Parathyroid adenoma (tissue), 2 donors: ENCODE measurements around the gene FGA.

Experiments
- H2AFZ ChIP-seq: fragments of 300-600 bp; sonication (generic); one replicate; pipeline ENCODE4 v1.7.0; 2017; ENCODE audit warnings: antibody characterized with exemption, mild to moderate bottlenecking
- H3K27ac ChIP-seq: fragments of 300-600 bp; sonication (generic); one replicate; pipeline ENCODE4 v1.7.0; 2017
- H3K27me3 ChIP-seq: fragments of 300-600 bp; sonication (generic); one replicate; pipeline ENCODE4 v1.7.0; 2017; ENCODE audit warnings: low read length; ENCODE audit not compliant: control insufficient read depth, insufficient read depth
- H3K36me3 ChIP-seq: fragments of 300-600 bp; sonication (generic); one replicate; pipeline ENCODE4 v1.7.0; 2017; ENCODE audit warnings: low read length; ENCODE audit not compliant: control insufficient read depth, insufficient read depth
- H3K4me1 ChIP-seq: fragments of 300-600 bp; sonication (generic); one replicate; pipeline ENCODE4 v1.7.0; 2017; ENCODE audit warnings: control low read depth
- H3K4me2 ChIP-seq: fragments of 300-600 bp; sonication (generic); one replicate; pipeline ENCODE4 v1.7.0; 2017; ENCODE audit warnings: low read length
- H3K4me3 ChIP-seq: fragments of 300-600 bp; sonication (generic); one replicate; pipeline ENCODE4 v1.7.0; 2017; ENCODE audit warnings: low read depth, low read length
- H3K79me2 ChIP-seq: fragments of 300-600 bp; sonication (generic); one replicate; pipeline ENCODE4 v1.7.0; 2017; ENCODE audit warnings: control low read depth
- H3K9ac ChIP-seq: fragments of 300-600 bp; sonication (generic); one replicate; pipeline ENCODE4 v1.7.0; 2017; ENCODE audit warnings: mild to moderate bottlenecking
- H3K9me3 ChIP-seq: fragments of 300-600 bp; sonication (generic); one replicate; pipeline ENCODE4 v1.7.0; 2017; ENCODE audit warnings: low read length; ENCODE audit not compliant: control insufficient read depth
- CTCF ChIP-seq: fragments of 300-600 bp; sonication (generic); IDR thresholded peaks from one replicate; pipeline ENCODE4 v1.7.0; 2017; ENCODE audit warnings: antibody characterized with exemption, mild to moderate bottlenecking
- donor health status: primary hyperparathyroidism.

FGA gene

GRCh38 chr4:154615211-154615610, 24.7 kb upstream of the FGA start:
- no peak for TF ChIP-seq CTCF
- Histone ChIP-seq H3K9ac (no peak overlapping the region), H3K79me2 (no peaks in the 10 kb centered on the region), H3K36me3 (no peaks in the 10 kb centered on the region), H3K4me3 (no peak overlapping the region), H3K9me3 (no peaks in the 10 kb centered on the region), H2AFZ (no peak overlapping the region), H3K4me1 (no peaks in the 10 kb centered on the region), H3K4me2 (no peak overlapping the region), H3K27me3 (no peaks in the 10 kb centered on the region), H3K27ac (no peak overlapping the region)

GRCh38 chr4:154614306-154614705, 23.8 kb upstream of the FGA start:
- Histone ChIP-seq H3K9me3 (no peaks in the 10 kb centered on the region), H3K9ac (no peak overlapping the region), H3K27ac (no peak overlapping the region), H3K4me3 (no peak overlapping the region), H2AFZ (no peak overlapping the region), H3K79me2 (no peaks in the 10 kb centered on the region), H3K36me3 (no peaks in the 10 kb centered on the region), H3K27me3 (no peaks in the 10 kb centered on the region), H3K4me2 (no peak overlapping the region), H3K4me1 (no peaks in the 10 kb centered on the region)
- no peak for TF ChIP-seq CTCF

- no peak within 1 kb of the TSS for H2AFZ ChIP-seq
- H3K79me2 ChIP-seq = no peaks in the 10 kb centered on the region
- H3K27me3 ChIP-seq = no peaks in the 10 kb centered on the region
- H3K9ac ChIP-seq = no peak within 1 kb of the TSS
- no peak within 1 kb of the TSS for H3K4me3 ChIP-seq
- H3K9me3 ChIP-seq = no peaks in the 10 kb centered on the region
- no peak for TF ChIP-seq CTCF
- no peaks in the 10 kb centered on the region for H3K4me1 ChIP-seq
- no peaks in the 10 kb centered on the region for H3K36me3 ChIP-seq
- H3K27ac ChIP-seq = no peak within 1 kb of the TSS
- H3K4me2 ChIP-seq = no peak within 1 kb of the TSS
Observed at GRCh38 chr4:154612472-154613414, 22.2 kb upstream of the FGA start, which contains the start of gene FGG. Gene FGG, minus strand, starts transcription at chr4:154612656. Its CDS starts 47 bp downstream, at chr4:154612609.

DNA sequence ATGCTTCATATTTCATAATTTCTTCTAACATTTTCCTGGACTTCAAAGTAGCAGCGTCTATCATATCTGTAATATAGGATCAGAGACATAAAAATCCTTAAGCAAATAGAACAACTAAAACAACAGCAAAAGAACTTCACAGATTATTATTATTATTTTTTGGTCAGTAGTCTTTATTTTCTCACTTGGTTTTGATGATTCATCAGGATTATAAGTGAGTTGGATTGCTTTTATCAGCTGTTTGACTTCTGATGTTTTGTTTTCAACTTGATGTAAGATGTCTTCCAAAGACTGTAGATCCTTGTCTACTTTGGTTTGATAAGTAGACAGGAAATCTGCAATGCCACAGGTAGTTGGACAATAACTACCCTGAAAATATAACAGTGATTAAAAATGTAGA, 21.3 kb upstream of the FGA start:
- H3K36me3 ChIP-seq = no peaks in the 10 kb centered on the region
- TF ChIP-seq CTCF = no peak
- no peaks in the 10 kb centered on the region for H3K4me1 ChIP-seq
- H3K27me3 ChIP-seq = no peaks in the 10 kb centered on the region
- no peak overlapping the region for H3K9ac ChIP-seq
- H3K79me2 ChIP-seq = no peaks in the 10 kb centered on the region
- no peak overlapping the region for H3K4me2 ChIP-seq
- H3K9me3 ChIP-seq = no peaks in the 10 kb centered on the region
- H2AFZ ChIP-seq = no peak overlapping the region
- H3K4me3 ChIP-seq = no peak overlapping the region
- H3K27ac ChIP-seq = no peak overlapping the region
